ENCODE measurements around the gene NAA40. TPM values are rescaled to one million over a fixed set of nuclear protein-coding genes. Genes with fewer than 3 reads are reported as not detected.

Gene NAA40
- total and polyA plus RNA-seq, 2 of the 13 experiments (the other 11 are each of a cell fraction or from before 2014, with no cell fraction given) = 11.1 to 17.9 TPM

GRCh38 chr11:63916837-63917691, 21.7 kb upstream of the NAA40 start, which contains the start of gene RCOR2 (continued):
- no peak for TF ChIP-seq ZNF318 (CRISPR knock-in tag; IDR thresholded peaks at IDR 0.05)
- peak; percentile 88; the same call in 1 of the 2 replicates for TF ChIP-seq TFAP4 (IDR thresholded peaks at IDR 0.05; ENCODE audit: borderline replicate concordance, low read depth)
- no peak for TF ChIP-seq ZNF776 (CRISPR knock-in tag; IDR thresholded peaks at IDR 0.05)
- TF ChIP-seq RNF2 (conservative IDR thresholded peaks at IDR 0.05; ENCODE audit: low read depth) = no peak
- TF ChIP-seq HNRNPLL (IDR thresholded peaks at IDR 0.05; ENCODE audit: low read depth, low read length, poor library complexity, severe bottlenecking) = peak; percentile 18
- no peak for TF ChIP-seq SRY (CRISPR knock-in tag; IDR thresholded peaks at IDR 0.05)
- TF ChIP-seq GZF1 (CRISPR knock-in tag; IDR thresholded peaks at IDR 0.05) = no peak
- no peak for TF ChIP-seq SIX1 (CRISPR knock-in tag; IDR thresholded peaks at IDR 0.05; ENCODE audit: borderline replicate concordance)
- TF ChIP-seq PATZ1 (CRISPR knock-in tag; IDR thresholded peaks at IDR 0.05) = peak; percentile 91
- TF ChIP-seq ZNF607 (CRISPR knock-in tag; IDR thresholded peaks at IDR 0.05; ENCODE audit: borderline replicate concordance) = no peak
- no peak for TF ChIP-seq ZNF589 (CRISPR knock-in tag; conservative IDR thresholded peaks at IDR 0.05)
- TF ChIP-seq ZIK1 (CRISPR knock-in tag; IDR thresholded peaks at IDR 0.05; ENCODE audit: borderline replicate concordance, low read depth) = no peak
- TF ChIP-seq ZBTB7A (CRISPR knock-in tag; IDR thresholded peaks at IDR 0.05) = no peak
- TF ChIP-seq ZNF496 (CRISPR knock-in tag; IDR thresholded peaks at IDR 0.05; ENCODE audit: insufficient replicate concordance) = no peak
- no peak for TF ChIP-seq ZNF224 (CRISPR knock-in tag; IDR thresholded peaks at IDR 0.05)
- TF ChIP-seq ZNF670 (CRISPR knock-in tag; IDR thresholded peaks at IDR 0.05; ENCODE audit: borderline replicate concordance) = no peak
- TF ChIP-seq ZFP36L2 (CRISPR knock-in tag; IDR thresholded peaks at IDR 0.05) = no peak
